Right cardiac atrium (tissue), 5 donors: ENCODE results near the gene AK1. TPM values are rescaled to one million over a fixed set of nuclear protein-coding genes. Genes with fewer than 3 reads are reported as not detected.
"Not testable (repeated sequence)": the region's sequence is repeated elsewhere in the genome, so short reads cannot be mapped to it uniquely, and the experiment has no call there.

Source experiments
- ATAC-seq, 2 donors: fragments of 200-7000 bp; cut with Tn5 transposase; one replicate each; pipeline versions ENCODE4 v1.8.0 to v1.9.1; 2020; ENCODE audit warnings: moderate library complexity in 2 of 2, mild to moderate bottlenecking in 1 of 2
- DNase-seq, 3 donors: peaks; one replicate each; pipeline ENCODE4 v3.0.0-alpha.2; 2020
- H3K27ac ChIP-seq: one replicate; pipeline ENCODE4 v1.5.1; 2013; ENCODE audit warnings: mild to moderate bottlenecking, low read length, control low read depth, moderate library complexity
- H3K27me3 ChIP-seq: one replicate; pipeline ENCODE4 v1.6.1; 2013; ENCODE audit not compliant: control insufficient read depth, insufficient read depth
- H3K4me1 ChIP-seq: one replicate; pipeline ENCODE4 v1.6.1; 2013; ENCODE audit warnings: low read length; ENCODE audit not compliant: control insufficient read depth, insufficient read depth
- H3K4me3 ChIP-seq: one replicate; pipeline ENCODE4 v1.5.1; 2013; ENCODE audit warnings: low read length, control low read depth
- H3K9me3 ChIP-seq: one replicate; pipeline ENCODE4 v1.6.1; 2013; ENCODE audit warnings: low read length; ENCODE audit not compliant: control insufficient read depth
- WGBS: extraction: QIAGEN DNeasy Blood & Tissue Kit; methylation state at CpG from one replicate; pipeline ENCODE4 v1.1.7; 2013; 5-methylcytosine and 5-hydroxymethylcytosine counted together
- intact Hi-C, 4 donors: fragments of 100-400 bp; cut with DNase I; formaldehyde crosslinking; loops; one replicate each; pipeline versions ENCODE4 v1.11.0 to v1.14.0; 2022 to 2023
- polyA plus RNA-seq: library from polyadenylated mRNA; stranded (reverse); fragments of 200-250 nt; gene quantifications from one replicate; pipeline ENCODE4 v1.2.3, GENCODE V29; 2013
- total RNA-seq, 4 donors: library from RNA; stranded (reverse); fragmentation: NEBNext Ultra II Directional; extraction: Animal tissue kit (Norgen Biotek cat#: 25700); gene quantifications; one replicate each; pipeline ENCODE4 v1.2.1, GENCODE V29; 2021
- donor health status: healthy with polysubstance abuse.
- donor health status: DM: no; HTN: yes; CAD: no.
- donor health status: DM: no; HTN: no; CAD: no.
- donor health status: DM: no; HTN: yes; CAD: no; lungs with severe emphysema.
- donor health status: DM: yes; HTN: yes; CAD: no.

The AK1 gene
- total and polyA plus RNA-seq, 5 donors: 630 to 811 (median 666) TPM

GRCh38 chr9:127847178-127847510 is 30.3 kb downstream of the AK1 start:
- 28% methylated on average over 6 of the region's 6 CpGs for WGBS
- Histone ChIP-seq H3K27ac (peak overlapping the region; percentile 89), H3K4me3 (peak overlapping the region; percentile 51), H3K9me3 (no peaks in the 10 kb centered on the region), H3K4me1 (peaks cover 10% of the 10 kb centered on the region), H3K27me3 (no peaks in the 10 kb centered on the region)
- ATAC-seq: peak; percentile 38 to 43
- intact Hi-C loops: no loop called here
- peak in 2 of 3 donors; percentile 60 to 83 for DNase-seq

GRCh38 chr9:127846443-127847177 is 30.9 kb downstream of the AK1 start:
- intact Hi-C loops: no loop called here
- H3K9me3 ChIP-seq: no peaks in the 10 kb centered on the region
- peaks cover 11% of the 10 kb centered on the region for H3K4me1 ChIP-seq
- 35% methylated on average over 18 of the region's 18 CpGs for WGBS
- H3K27me3 ChIP-seq: no peaks in the 10 kb centered on the region
- DNase-seq (peak; percentile 80 to 88 (median 87)), ATAC-seq (peak; percentile 66)
- peak overlapping the region; percentile 51 for H3K4me3 ChIP-seq
- H3K27ac ChIP-seq: peak overlapping the region; percentile 89

- H3K4me3 ChIP-seq: peak overlapping the region; percentile 2
Measured at GRCh38 chr9:127845619-127846018, 31.9 kb downstream of the AK1 start.

GRCh38 chr9:127844821-127845359 is 32.6 kb downstream of the AK1 start:
- H3K9me3 ChIP-seq: no peaks in the 10 kb centered on the region
- peaks cover 17% of the 10 kb centered on the region for H3K4me1 ChIP-seq
- peak; percentile 72 to 84 (median 83) for DNase-seq
- peak overlapping the region; percentile 89 for H3K27ac ChIP-seq
- WGBS: 36% methylated on average over 16 of the region's 16 CpGs
- peak overlapping the region; percentile 2 for H3K4me3 ChIP-seq
- no peaks in the 10 kb centered on the region for H3K27me3 ChIP-seq
- intact Hi-C loops: no loop called here
- ATAC-seq: peak; percentile 44 to 59

More at GRCh38 chr9:127845619-127846018, 31.9 kb downstream of the AK1 start:
- 78% methylated on average over 4 of the region's 4 CpGs for WGBS
- intact Hi-C loops, H3K9me3 ChIP-seq, H3K27me3 ChIP-seq, DNase-seq, ATAC-seq: not testable (repeated sequence)
- Histone ChIP-seq H3K27ac (peak overlapping the region; percentile 89), H3K4me1 (peaks cover 17% of the 10 kb centered on the region)

- peaks cover 35% of the 10 kb centered on the region for H3K4me1 ChIP-seq
- H3K9me3 ChIP-seq: no peaks in the 10 kb centered on the region
- no peaks in the 10 kb centered on the region for H3K27me3 ChIP-seq
- ATAC-seq: no peak
- no peak for DNase-seq
- H3K4me3 ChIP-seq: no peak overlapping the region
- intact Hi-C loops: no loop called here
- 59% methylated on average over 15 of the region's 15 CpGs for WGBS
- peak overlapping the region; percentile 37 for H3K27ac ChIP-seq
Measured at GRCh38 chr9:127841087-127841835, 36.2 kb downstream of the AK1 start.

- no peak overlapping the region for H3K4me3 ChIP-seq
- no peaks in the 10 kb centered on the region for H3K9me3 ChIP-seq
- peak overlapping the region; percentile 92 for H3K27ac ChIP-seq
- no peaks in the 10 kb centered on the region for H3K27me3 ChIP-seq
- peaks cover 40% of the 10 kb centered on the region for H3K4me1 ChIP-seq
- peak; percentile 92 to 95 (median 93) for DNase-seq
- WGBS: 22% methylated on average over 18 of the region's 18 CpGs
- intact Hi-C loops: no loop called here
- peak; percentile 86 to 91 for ATAC-seq
Measured at GRCh38 chr9:127838375-127839078, 38.9 kb downstream of the AK1 start.

- H3K4me1 ChIP-seq: peaks cover 41% of the 10 kb centered on the region
- no peaks in the 10 kb centered on the region for H3K9me3 ChIP-seq
- no peaks in the 10 kb centered on the region for H3K27me3 ChIP-seq
- intact Hi-C loops: no loop called here
- ATAC-seq (no peak), DNase-seq (peak in 2 of 3 donors; percentile 77 to 85)
- H3K27ac ChIP-seq: peak overlapping the region; percentile 92
- no peak overlapping the region for H3K4me3 ChIP-seq
- WGBS: 32% methylated on average over 4 of the region's 4 CpGs
Measured at GRCh38 chr9:127837346-127837745, 40.1 kb downstream of the AK1 start.

- H3K27me3 ChIP-seq, H3K9me3 ChIP-seq, DNase-seq, intact Hi-C loops, ATAC-seq, H3K4me3 ChIP-seq: not testable (repeated sequence)
- H3K27ac ChIP-seq: peak overlapping the region; percentile 61
- 48% methylated on average over 3 of the region's 3 CpGs for WGBS
- H3K4me1 ChIP-seq: peaks cover 42% of the 10 kb centered on the region
Measured at GRCh38 chr9:127836561-127836960, 40.9 kb downstream of the AK1 start.

GRCh38 chr9:127835991-127836516 is 41.4 kb downstream of the AK1 start:
- Histone ChIP-seq H3K9me3 (no peaks in the 10 kb centered on the region), H3K4me3 (peak overlapping the region; percentile 10), H3K27me3 (no peaks in the 10 kb centered on the region), H3K4me1 (peaks cover 39% of the 10 kb centered on the region), H3K27ac (peak overlapping the region; percentile 61)
- intact Hi-C loops: no loop called here
- ATAC-seq (peak in 1 of 2 donors; percentile 1), DNase-seq (peak; percentile 75 to 84 (median 79))
- WGBS: 10% methylated on average over 17 of the region's 17 CpGs

- Histone ChIP-seq H3K4me3 (no peak overlapping the region), H3K4me1 (peaks cover 40% of the 10 kb centered on the region), H3K27ac (peak overlapping the region; percentile 70), H3K9me3 (no peaks in the 10 kb centered on the region), H3K27me3 (no peaks in the 10 kb centered on the region)
- 15% methylated on average over 1 of the region's 1 CpG for WGBS
- intact Hi-C loops: no loop called here
- DNase-seq: no peak
- no peak for ATAC-seq
Measured at GRCh38 chr9:127833555-127833954, 43.9 kb downstream of the AK1 start.
